ENCODE data around the gene C1QB.
A peak's percentile ranks its signal among the peaks of the same experiment; 100 is the strongest.
"Not testable (repeated sequence)": the region's sequence is repeated elsewhere in the genome, so short reads cannot be mapped to it uniquely, and the experiment has no call there.

C1QB gene

DNA sequence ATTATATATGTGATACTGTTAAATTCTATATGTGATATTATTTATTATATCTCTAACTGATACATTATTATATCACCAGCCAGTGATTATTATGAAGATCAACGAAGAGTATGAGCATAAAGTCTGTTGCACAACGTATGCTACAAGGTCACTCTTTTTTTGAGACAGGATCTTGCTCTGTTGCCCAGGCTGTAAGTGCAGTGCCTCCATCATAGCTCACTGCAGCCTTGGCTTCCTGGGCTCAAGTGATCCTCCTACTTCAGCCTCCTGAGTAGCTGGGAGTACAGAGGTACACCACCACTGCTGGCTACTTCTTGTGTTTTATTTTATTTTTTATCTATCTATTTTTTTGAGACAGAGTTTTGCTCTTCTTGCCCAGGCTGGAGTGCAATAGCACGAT is 43.6 kb downstream of the C1QB start:
- DNase-seq (ENCODE audit: low read depth in 2 of 2) = no peak

DNA sequence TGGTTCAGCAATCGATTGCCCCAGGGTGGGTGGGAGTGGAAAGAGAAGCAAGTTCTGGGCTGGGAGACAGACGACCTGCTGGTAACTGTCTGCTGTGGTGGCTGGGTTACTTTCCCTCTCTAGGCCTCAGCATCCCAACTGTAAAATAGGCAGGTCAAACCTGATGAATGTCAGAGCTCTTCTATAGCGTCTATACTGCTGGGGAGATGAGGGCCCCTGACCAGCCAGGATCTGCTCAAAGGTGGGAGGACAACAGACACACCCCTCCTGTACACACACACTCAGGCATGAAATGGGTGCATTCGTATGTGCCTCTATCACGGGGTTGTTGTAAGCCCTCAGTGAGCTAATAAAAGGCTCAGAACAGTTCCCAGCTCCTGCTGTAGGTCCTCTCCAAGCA is 44.9 kb downstream of the C1QB start:
- no peak for DNase-seq (ENCODE audit: low read depth in 2 of 2)

DNA sequence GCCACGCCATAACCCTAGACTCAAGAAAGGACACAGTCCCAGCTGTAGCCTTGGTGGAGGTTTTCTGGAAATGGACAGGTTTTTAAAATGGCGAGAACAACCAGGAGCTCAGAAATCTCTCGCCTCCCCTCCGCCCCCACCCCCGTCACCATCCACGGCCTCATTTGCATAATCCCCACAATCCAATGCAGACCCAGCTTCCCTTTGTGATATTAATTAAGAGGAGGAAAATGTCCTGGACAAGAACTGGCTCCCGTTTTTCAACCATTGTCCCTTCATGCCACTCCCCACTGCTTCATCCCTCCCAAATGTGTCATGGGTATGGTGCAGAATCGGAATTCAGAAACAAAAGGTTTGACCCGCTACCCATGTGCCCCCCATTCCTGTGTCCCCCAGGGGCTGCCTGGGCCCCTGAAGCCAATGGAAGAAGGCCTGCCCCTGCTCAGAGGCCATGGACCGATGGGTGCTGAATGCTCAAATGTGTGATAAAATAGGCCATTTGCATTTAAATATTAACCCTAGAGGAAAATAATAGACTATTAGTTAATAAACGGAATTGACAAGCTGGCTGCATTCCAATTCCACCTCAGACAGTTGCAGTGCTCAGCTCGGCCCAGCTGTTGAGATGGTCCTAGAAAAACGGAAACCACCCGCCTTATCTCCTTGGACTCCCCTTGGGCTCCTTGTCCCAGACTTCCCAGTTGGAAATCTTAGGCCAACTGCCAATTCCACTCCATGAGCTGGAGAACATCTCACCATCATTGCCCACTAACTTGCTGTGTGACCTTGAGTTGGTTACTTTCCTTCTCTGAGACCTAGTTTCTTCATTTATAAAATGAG is 46.9 kb downstream of the C1QB start:
- DNase-seq (ENCODE audit: low read depth in 2 of 2) = no peak

DNA sequence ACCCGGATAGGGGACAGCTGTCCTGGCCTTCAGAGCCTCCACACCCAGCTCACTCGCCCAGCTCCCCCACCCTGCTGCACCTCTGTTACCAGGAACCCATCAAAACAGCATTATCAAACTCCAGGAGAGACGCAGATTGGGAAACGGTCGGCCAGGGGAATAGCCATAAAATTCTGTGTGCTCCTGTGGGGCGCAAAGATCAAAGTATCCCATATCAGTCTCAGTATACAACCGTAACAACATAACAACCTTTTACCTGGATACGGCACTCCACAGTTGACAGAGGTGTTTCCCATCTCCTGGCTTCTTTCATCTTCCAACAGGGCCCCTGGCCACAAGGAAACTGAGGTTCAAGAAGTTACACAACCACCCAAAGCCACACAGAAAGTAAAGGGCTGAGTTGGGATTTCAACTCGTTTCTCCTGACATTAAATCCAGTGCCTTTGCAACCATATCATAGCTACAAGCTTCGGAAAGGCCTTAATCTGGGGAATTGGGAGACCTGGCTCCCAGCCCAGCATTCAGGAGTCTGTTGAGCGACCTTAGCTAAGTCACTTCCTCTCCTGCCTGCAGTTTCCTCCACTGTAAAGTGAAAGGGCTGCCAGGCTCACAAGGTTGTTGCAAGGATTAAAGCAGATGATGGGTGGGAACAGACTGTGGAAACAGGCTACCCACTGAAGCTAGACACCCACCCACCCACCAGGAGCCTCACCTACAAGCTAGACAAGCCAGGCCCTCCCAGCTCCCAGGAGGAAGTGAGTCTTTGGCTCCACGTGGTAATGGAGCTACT is 49.5 kb downstream of the C1QB start:
- no peak for DNase-seq (ENCODE audit: low read depth in 2 of 2)

DNA sequence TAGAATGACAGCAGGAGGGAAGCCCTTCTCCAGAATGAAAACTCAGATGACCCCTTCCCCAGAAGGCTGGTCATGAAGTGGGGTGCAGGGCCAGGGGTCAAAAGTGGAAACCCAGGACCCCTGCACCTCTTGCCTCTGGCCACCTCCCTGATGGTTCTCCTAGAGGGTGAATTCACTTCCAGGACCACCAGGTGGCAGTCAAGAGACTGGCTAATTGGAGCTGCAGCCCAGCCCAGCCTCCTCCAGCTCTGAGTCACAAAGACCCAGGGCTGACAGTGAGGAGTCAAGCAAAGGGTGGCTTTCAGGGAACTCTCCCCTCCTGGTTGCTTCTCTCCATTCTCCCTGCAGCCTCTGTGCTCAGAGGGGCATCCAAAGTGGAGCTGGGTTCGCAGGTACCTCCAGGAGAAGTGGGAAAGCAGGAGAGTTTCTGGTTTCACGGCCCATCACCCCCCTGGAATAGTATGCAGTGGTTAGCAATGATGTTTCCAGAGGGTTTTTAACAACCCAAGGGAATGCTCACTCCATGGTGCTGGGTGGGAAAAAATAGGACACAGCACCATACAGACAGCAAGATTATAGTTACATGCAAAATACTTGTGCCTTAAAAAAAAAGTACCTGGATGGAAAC is 51.5 kb downstream of the C1QB start:
- DNase-seq (ENCODE audit: low read depth in 2 of 2) = peak; percentile 60 to 62

DNA sequence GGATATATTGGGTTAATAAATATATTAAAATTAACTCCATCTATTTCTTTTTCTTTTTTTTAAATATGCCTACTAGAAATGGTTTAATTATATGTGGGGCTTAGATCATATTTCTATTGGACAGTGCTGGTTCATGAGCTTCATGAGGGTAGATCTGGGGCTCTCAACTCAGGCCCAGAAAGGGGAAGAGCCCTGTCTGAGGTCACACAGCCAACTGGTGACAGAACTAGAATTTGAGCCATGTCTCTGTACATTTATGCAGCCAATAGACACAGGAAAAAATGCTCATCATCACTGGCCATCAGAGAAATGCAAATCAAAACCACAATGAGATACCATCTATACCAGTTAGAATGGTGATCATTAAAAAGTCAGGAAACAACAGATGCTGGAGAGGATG is 52.5 kb downstream of the C1QB start:
- DNase-seq (ENCODE audit: low read depth in 2 of 2) = no peak

DNA sequence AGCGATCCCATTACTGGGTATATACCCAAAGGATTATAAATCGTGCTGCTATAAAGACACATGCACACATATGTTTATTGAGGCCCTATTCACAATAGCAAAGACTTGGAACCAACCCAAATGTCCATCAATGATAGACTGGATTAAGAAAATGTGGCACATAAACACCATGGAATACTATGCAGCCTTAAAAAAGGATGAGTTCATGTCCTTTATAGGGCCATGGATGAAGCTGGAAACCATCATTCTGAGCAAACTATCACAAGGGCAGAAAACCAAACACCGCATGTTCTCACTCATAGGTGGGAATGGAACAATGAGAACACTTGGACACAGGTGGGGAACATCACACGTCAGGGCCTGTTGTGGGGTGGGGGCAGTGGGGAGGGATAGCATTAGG is 53.1 kb downstream of the C1QB start:
- not testable (repeated sequence) for DNase-seq (ENCODE audit: low read depth in 2 of 2)

DNA sequence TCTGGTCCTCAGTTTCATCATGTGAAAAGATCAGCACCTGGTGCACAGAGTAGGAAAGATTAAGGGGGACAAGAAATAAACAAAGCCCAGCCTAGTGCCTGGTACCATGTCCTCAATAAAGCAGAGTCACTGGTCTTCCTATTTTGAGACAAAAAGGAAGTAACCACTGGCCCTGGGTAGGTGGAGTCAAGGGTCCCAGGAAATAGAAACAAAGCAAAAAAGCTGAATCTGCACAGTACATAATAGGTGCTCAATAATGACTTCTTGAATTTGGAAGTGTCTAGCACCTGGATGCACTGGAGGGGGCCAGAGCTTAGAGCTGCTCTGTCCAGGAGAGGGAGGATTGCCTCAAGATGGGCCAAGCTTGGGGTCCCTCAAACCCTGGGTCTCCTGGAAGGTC is 55.7 kb downstream of the C1QB start:
- no peak for DNase-seq (ENCODE audit: low read depth in 2 of 2)

DNA sequence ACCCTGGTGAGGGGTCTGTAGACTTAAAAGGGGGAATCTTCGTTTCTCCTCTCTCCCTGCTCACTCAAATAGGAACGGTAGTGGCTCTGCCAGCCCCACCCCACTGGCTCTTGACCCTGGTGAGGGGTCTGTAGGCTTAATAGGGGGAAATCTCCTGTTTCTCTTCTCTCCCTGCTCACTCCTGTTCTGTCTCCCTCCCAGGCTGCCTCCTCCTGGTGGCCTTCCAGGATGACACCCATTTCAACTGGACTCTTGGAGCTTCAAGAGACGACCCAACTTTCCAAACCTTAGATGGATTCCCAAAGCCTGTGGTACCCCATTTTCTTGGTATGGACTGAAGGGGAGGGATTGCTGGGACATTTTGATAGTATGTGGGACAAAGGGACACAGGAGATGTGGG is 56.2 kb downstream of the C1QB start:
- DNase-seq (ENCODE audit: low read depth in 2 of 2) = no peak

DNA sequence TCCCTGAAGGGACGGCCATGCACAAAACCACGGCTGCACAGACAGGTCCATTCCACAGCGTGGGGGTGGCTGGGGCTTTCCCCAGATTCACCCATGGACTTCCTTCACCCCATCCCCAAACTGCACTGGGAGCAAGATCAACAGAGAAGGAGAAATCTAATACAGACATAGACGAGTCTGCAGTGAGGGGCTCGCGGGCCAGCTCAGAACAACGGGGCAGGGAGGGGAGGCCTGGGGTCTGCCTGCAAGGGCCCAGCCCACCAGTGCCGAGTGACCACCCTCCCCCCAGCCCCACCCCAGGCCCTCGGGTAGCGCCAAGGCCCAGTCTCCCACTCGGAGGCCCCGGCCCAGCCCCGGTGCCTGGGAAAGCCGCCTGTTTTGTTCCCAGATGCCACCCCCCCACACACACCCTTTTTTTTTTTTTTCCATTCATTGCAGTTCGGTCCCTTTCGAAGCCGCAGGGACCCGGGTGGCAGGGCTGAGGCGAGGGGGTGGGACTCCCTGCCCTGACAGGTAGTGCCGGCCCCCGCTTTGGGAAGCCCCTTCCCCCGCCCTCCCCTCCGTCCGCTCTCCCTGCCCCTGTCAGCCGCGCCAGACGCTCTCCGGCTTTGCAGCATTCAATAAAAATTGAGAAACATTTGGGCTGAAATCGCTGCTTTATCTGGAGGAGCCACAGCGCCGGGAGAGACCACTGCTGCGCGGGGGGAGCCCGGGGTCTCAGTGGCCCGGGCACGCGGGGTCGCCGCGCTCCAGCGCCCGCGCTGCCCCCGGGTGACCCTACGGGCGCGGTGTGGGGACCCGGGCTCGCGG is 57.1 kb downstream of the C1QB start:
- DNase-seq (ENCODE audit: low read depth in 2 of 2) = peak in 1 of 2 donors; percentile 40

DNA sequence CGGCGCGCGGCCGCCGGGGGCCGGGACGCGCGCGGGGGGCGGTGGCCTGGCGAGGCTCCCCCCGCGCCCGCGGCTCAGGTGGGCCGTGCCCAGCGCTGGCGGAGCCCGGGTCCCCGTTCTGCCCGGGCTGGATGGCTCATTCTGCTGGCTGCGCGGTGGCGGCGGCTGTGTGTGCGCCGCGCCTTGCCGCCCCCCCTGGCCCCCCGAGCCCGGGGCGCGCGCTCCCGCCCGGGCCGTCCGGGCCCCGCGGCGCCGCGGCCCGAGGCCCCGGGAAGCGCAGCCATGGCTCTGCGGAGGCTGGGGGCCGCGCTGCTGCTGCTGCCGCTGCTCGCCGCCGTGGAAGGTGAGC is 57.6 kb downstream of the C1QB start, which contains the start of gene EPHB2:
Gene EPHB2 (plus strand): TSS at position 139 of the 349 bp plus-strand sequence. CDS start 144 bp downstream, at position 283.
- no peak for DNase-seq (ENCODE audit: low read depth in 2 of 2)

DNA sequence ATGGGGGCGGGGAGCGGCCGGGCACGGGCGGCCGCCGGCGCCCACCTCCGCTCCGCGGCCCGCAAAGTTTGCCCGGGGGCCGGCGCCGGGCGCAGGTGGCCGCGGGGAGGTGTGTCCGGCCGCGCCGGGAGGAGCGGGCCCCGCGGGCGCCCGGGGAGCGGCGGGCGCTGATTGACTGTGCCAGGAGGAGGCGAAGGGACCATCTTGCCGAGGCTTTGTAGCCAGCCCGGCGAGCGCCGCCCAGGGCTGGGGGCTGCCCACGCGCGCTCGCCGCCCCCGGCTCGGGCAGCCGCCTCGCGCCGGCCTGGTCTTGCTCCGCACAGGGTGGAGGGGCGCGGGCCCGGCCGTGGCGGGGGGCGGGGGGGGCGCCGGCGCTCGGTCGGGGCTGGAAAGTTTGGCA is 58.0 kb downstream of the C1QB start:
- DNase-seq (ENCODE audit: low read depth in 2 of 2) = no peak
